MM.1S (cell line): ENCODE results near the gene IRS2.

Source experiments
- DNase-seq: peaks from one replicate; pipeline ENCODE4 v3.0.0-alpha.2; 2015
- H2AFZ ChIP-seq: fragments of 300-600 bp; sonication (generic); 2 replicates; pipeline ENCODE4 v1.6.0; 2016; ENCODE audit warnings: antibody characterized with exemption, low read length
- H3F3A ChIP-seq: fragments of 300-600 bp; sonication (generic); 2 replicates; pipeline ENCODE4 v1.6.1; 2016; ENCODE audit warnings: mild to moderate bottlenecking, antibody characterized with exemption, low read length, moderate library complexity, mixed read lengths; ENCODE audit not compliant: insufficient read depth
- H3K27ac ChIP-seq: fragments of 300-600 bp; sonication (generic); 2 replicates; pipeline ENCODE4 v1.5.1; 2016; ENCODE audit warnings: mild to moderate bottlenecking, low read length
- H3K27me3 ChIP-seq: fragments of 300-600 bp; sonication (generic); replicated peaks from 2 replicates; pipeline ENCODE4 v1.6.0; 2016; ENCODE audit warnings: low read length; ENCODE audit not compliant: insufficient read depth
- H3K36me3 ChIP-seq: fragments of 300-600 bp; sonication (generic); replicated peaks from 2 replicates; pipeline ENCODE4 v1.6.1; 2016; ENCODE audit warnings: mild to moderate bottlenecking, low read length, mixed read lengths; ENCODE audit not compliant: insufficient read depth
- H3K4me1 ChIP-seq: fragments of 300-600 bp; sonication (generic); 2 replicates; pipeline ENCODE4 v1.6.1; 2016; ENCODE audit warnings: low read length, mixed read lengths
- H3K4me2 ChIP-seq: fragments of 300-600 bp; sonication (generic); 2 replicates; pipeline ENCODE4 v1.6.0; 2016; ENCODE audit warnings: low read depth, low read length
- H3K4me3 ChIP-seq: fragments of 300-600 bp; sonication (generic); 2 replicates; pipeline ENCODE4 v1.5.1; 2016; ENCODE audit warnings: low read length, mixed read lengths
- H3K79me2 ChIP-seq: fragments of 300-600 bp; sonication (generic); 2 replicates; pipeline ENCODE4 v1.6.1; 2016; ENCODE audit warnings: mixed run types, low read length, mixed read lengths
- H3K9ac ChIP-seq: fragments of 300-600 bp; sonication (generic); 2 replicates; pipeline ENCODE4 v1.6.1; 2016; ENCODE audit warnings: low read length, mixed read lengths
- H3K9me2 ChIP-seq: fragments of 300-600 bp; sonication (generic); replicated peaks from 2 replicates; pipeline ENCODE4 v1.6.1; 2016; ENCODE audit warnings: mild to moderate bottlenecking, low read length, mixed read lengths; ENCODE audit not compliant: insufficient read depth
- H3K9me3 ChIP-seq: fragments of 300-600 bp; sonication (generic); replicated peaks from 2 replicates; pipeline ENCODE4 v1.6.1; 2016; ENCODE audit warnings: mild to moderate bottlenecking, low read length, mixed read lengths; ENCODE audit not compliant: insufficient read depth
- H4K20me1 ChIP-seq: fragments of 300-600 bp; sonication (generic); 2 replicates; pipeline ENCODE4 v1.6.1; 2016; ENCODE audit warnings: mild to moderate bottlenecking, low read length, moderate library complexity, mixed read lengths; ENCODE audit not compliant: insufficient read depth
- EZH2 ChIP-seq: fragments of 300-600 bp; sonication (generic); optimal IDR thresholded peaks from 2 replicates; pipeline ENCODE3; 2017; ENCODE audit warnings: low read depth, mild to moderate bottlenecking, antibody characterized with exemption, low read length, mixed read lengths
- EZH2phosphoT487 ChIP-seq: fragments of 300-600 bp; sonication (generic); IDR thresholded peaks from 2 replicates; pipeline ENCODE4 v1.6.1; 2018; ENCODE audit warnings: antibody characterized with exemption, low read length
- TF ChIP-seq, protein P1 (sequence below): fragments of 300-600 bp; sonication (generic); IDR thresholded peaks from 2 replicates; pipeline ENCODE4 v1.5.1; 2016; ENCODE audit warnings: antibody characterized with exemption, low read length, mixed read lengths

IRS2 gene

GRCh38 chr13:109773276-109773675, 13.1 kb downstream of the IRS2 start:
- Histone ChIP-seq H3K4me1 (0 out of 2 replicates have a peak, but pooled peaks cover under 1% of the 10 kb centered on the region), H2AFZ (no peak overlapping the region), H3K79me2 (peaks cover 93% of the 10 kb centered on the region), H3K9ac (no peak overlapping the region), H3K27ac (no peak overlapping the region), H3K27me3 (no peaks in the 10 kb centered on the region), H3K9me3 (no peaks in the 10 kb centered on the region), H3K4me3 (no peak overlapping the region), H4K20me1 (no peaks in the 10 kb centered on the region), H3F3A (peaks cover 3% of the 10 kb centered on the region; the same call in 1 of the 2 replicates), H3K4me2 (no peak overlapping the region), H3K9me2 (no peaks in the 10 kb centered on the region), H3K36me3 (no peaks in the 10 kb centered on the region)
- no peak for DNase-seq
- TF ChIP-seq, protein P1, sequence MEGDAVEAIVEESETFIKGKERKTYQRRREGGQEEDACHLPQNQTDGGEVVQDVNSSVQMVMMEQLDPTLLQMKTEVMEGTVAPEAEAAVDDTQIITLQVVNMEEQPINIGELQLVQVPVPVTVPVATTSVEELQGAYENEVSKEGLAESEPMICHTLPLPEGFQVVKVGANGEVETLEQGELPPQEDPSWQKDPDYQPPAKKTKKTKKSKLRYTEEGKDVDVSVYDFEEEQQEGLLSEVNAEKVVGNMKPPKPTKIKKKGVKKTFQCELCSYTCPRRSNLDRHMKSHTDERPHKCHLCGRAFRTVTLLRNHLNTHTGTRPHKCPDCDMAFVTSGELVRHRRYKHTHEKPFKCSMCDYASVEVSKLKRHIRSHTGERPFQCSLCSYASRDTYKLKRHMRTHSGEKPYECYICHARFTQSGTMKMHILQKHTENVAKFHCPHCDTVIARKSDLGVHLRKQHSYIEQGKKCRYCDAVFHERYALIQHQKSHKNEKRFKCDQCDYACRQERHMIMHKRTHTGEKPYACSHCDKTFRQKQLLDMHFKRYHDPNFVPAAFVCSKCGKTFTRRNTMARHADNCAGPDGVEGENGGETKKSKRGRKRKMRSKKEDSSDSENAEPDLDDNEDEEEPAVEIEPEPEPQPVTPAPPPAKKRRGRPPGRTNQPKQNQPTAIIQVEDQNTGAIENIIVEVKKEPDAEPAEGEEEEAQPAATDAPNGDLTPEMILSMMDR: no peak
- TF ChIP-seq EZH2 (no peak), EZH2phosphoT487 (no peak)

DNA sequence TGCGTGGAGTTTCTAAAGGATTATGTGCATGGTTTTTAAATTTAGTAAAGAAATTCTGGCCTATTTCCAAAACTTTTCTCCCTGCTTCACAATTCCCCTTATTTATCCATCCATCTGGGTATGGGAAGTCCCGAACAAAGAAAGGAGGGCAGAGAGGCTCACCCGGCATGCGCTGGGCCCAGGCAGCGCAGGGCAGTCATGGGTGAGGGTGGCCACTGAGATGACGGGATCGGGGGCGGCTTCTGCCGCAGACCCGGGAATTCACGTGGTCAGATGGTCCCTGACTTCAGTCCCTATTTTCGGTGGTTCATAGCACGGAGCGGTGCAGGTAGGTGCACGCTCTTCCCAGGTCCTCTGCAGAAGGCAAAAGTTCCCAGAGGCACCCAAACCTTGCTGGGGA, 14.5 kb downstream of the IRS2 start:
- Histone ChIP-seq H2AFZ (no peak overlapping the region), H3K9me2 (no peaks in the 10 kb centered on the region), H3F3A (no peaks in the 10 kb centered on the region), H3K9me3 (no peaks in the 10 kb centered on the region), H3K27me3 (no peaks in the 10 kb centered on the region), H3K36me3 (no peaks in the 10 kb centered on the region), H3K4me3 (no peak overlapping the region), H4K20me1 (no peaks in the 10 kb centered on the region), H3K79me2 (peaks cover 94% of the 10 kb centered on the region), H3K27ac (no peak overlapping the region), H3K4me2 (no peak overlapping the region), H3K4me1 (no peaks in the 10 kb centered on the region), H3K9ac (no peak overlapping the region)
- TF ChIP-seq EZH2phosphoT487: no peak
- TF ChIP-seq, protein P1: no peak
- no peak for TF ChIP-seq EZH2
- no peak for DNase-seq

- TF ChIP-seq EZH2 (no peak), EZH2phosphoT487 (no peak)
- TF ChIP-seq, protein P1: no peak
Measured at GRCh38 chr13:109770436-109770835, 15.9 kb downstream of the IRS2 start.

More at GRCh38 chr13:109770436-109770835, 15.9 kb downstream of the IRS2 start:
- Histone ChIP-seq H3K27me3 (no peaks in the 10 kb centered on the region), H3K4me1 (no peaks in the 10 kb centered on the region), H3F3A (no peaks in the 10 kb centered on the region), H3K9ac (no peak overlapping the region), H3K4me2 (no peak overlapping the region), H3K9me2 (no peaks in the 10 kb centered on the region), H3K9me3 (no peaks in the 10 kb centered on the region), H2AFZ (no peak overlapping the region), H3K4me3 (no peak overlapping the region), H4K20me1 (no peaks in the 10 kb centered on the region), H3K36me3 (no peaks in the 10 kb centered on the region), H3K27ac (no peak overlapping the region), H3K79me2 (peaks cover 82% of the 10 kb centered on the region)
- no peak for DNase-seq
